HG03103 (cell line): ENCODE results near the gene OTUD3.
"Not testable (repeated sequence)": the region's sequence is repeated elsewhere in the genome, so short reads cannot be mapped to it uniquely, and the experiment has no call there.

Source experiments
- ATAC-seq: cut with Tn5 transposase; IDR thresholded peaks from one replicate; pipeline ENCODE4 v1.9.1; 2021; ENCODE audit warnings: low read depth; ENCODE audit not compliant: unreplicated experiment

OTUD3 gene

DNA sequence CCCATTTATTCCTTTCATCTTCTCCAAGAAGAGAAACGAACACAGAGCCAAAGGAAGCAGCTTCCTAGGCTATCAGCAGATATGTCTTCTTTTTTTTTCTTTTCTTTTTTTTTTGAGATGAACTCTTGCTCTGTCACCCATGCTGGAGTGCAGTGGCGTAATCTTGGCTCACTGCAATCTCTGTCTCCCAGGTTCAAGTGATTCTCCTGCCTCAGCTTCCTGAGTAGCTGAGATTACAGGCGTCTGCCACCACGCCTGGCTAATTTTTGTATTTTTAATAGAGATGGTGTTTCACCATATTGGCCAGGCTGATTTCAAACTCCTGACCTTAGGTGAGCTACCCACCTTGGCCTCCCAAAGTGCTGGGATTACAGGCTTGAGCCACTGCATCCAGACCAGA, 13.6 kb upstream of the OTUD3 start:
- not testable (repeated sequence) for ATAC-seq

DNA sequence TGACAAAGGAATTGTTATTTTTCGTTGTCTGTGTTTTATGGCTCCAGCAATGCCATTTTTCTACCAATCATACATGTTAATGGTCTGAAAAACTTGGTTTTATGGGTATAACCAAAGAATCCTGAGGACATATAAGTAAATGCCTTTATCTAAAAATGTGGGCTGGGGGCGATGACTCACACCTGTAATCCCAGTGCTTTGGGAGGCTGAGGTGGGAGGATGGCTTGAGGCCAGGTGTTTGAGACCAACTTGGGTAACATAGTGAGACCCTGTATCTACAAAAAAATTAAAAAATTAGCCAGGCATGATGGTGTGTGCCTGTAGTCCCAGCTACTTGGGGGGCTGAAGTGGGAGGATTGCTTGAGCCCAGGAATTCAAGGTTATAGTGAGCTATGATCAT, 12.7 kb upstream of the OTUD3 start:
- ATAC-seq: not testable (repeated sequence)

DNA sequence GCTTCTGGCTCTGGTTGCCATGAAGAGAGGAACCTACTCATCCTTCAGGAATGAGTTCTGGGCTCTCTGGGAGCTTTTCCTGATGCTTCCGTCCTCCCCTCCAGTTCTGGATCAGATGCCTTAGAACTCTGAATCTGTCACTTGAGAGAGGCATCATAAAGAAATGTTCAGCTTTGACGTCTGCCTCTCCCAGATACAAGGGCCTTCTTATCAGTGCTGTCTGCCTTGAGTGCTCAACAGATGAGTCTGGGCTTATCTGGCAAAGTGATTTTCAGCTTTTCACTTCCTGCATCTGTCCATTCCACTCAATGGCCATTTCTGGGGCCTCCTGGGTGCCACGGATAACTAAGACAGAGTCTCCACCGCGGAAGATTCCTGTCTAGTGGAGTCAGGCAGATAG, 12.3 kb upstream of the OTUD3 start:
- ATAC-seq: no peak

DNA sequence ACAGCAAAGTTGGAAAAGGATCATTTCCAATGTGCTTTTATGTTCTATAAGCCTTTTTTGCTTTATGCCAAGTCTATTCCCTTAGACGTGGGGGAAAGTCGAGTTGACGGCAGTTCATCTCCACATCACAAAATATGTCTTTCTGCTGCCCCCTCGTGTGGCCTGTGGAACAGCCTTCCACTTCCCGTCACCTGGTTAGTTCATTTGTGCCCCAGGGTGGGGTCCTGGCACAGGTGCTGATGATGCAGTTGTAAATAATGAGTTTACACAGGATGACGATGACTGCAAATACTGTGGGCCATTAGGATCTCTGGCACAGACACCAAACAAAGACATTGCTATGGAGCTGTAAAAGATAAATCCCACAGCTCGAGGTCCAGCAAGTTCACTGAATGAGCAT, 10.0 kb upstream of the OTUD3 start:
- no peak for ATAC-seq

DNA sequence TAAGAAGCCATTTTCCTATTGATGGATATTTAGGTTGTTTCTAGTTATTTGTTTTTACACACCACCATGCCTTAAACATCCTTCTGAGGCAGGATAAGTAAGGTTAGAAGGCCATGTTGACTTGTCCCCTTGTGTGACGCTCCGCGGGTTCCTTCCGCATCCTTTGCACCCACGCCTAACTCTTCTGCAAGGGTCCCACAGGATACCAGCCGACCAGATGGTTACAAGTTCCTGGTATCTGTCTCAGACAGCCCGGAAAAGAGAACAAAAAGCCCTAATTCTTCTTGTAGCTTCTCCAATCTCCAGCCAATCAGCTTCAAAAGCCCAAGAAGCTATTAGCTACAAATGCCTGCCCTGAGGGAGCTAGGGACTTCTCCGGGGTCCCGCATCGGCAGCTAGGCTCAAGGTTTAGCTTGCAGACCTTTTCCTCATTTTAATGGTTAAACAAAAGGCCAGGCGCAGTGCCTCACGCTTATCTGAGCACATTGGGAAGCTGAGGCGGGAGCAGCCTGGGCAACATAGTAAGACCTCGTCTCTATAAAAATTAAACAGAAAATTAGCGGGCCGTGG, 4.9 kb upstream of the OTUD3 start:
- ATAC-seq: no peak

DNA sequence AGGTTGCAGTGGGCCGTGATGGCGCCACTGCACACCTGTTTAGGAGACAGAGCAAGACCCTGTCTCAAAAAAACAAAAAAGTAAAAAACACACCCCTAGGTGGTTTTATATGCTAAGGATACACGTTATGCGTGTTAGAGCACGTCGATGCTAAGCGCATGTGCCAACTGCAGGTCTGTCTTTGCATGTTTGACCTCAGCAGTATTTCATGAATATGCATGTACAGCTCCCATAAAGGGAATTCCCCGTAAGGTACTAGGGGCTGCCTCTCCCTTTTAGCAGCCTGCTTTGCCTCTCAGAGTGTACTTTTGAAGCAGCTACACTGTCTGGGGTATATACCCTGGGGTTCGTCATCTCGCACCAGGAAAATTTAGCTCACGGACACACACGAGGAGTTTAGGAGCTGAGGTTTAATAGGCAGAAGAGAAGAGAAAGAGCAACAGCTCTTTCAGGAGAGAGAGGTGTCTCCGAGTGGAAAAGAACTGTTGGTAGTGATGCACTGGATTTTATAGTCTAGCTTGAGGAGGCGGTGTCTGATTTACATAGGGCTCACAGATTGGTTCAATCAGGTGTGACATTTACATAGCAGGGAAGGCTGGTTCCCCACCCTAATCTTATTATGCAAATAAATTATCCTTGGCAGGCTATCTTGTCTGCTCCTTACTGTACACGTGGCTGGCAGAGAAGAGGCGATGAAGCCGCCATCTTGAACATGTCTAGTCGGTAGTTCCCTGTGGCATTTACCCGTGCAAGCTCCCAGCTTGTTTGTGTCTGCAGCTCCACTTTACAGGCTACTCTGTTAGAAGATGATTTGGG, 4.2 kb upstream of the OTUD3 start:
- no peak for ATAC-seq

DNA sequence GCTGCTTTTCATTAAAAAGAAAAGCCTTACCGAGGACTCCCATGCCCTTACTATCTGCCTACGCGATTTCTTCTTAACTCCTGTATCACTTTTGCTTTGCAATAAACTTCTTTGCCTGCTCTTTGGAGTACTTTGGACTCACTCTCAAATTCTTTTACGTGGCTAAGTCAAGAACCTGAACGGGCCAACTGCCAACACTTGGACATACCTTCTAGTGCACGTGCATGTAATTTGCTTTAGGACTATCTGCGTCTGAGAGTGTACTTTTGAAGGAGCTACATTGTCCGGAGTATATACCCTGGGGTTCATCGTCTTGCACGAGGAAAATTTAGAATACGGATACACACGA, 3.6 kb upstream of the OTUD3 start:
- no peak for ATAC-seq

DNA sequence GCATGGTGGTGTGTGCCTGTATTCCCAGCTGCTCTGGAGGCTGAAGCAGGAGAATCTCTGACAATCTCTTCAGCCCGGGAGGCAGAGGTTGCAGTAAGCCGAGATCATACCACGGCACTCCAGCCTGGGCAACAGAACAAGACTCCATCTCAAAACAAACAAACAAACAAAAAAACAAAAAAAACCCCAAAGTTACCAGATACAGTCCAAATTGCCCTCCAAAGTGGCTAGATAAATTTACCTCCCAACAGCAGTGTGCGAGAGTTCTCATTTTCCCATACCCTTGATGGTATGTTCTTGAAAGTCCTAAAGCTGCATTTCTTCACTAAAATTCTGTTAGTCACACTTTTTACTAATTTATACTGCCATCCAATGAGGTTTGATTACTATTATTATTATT, 3.0 kb upstream of the OTUD3 start:
- ATAC-seq: no peak

DNA sequence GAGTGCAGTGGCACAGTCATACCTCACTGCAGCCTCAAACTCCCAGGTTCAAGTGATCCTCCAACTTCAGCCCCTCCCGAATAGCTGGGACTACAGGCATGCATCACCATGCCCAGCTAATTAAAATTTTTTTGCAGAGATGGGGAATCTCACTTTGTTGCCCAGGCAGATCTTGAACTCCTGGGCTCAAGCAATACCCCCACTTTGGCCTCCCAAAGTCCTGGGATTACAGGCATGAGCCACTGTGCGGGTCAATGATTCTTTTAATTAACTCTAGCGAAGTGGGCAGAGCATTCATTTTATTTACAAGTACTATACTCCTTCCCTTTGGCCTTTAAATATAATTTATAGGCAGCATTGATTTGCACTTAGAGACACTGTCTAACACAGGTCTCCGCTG, 2.5 kb upstream of the OTUD3 start:
- ATAC-seq: no peak

DNA sequence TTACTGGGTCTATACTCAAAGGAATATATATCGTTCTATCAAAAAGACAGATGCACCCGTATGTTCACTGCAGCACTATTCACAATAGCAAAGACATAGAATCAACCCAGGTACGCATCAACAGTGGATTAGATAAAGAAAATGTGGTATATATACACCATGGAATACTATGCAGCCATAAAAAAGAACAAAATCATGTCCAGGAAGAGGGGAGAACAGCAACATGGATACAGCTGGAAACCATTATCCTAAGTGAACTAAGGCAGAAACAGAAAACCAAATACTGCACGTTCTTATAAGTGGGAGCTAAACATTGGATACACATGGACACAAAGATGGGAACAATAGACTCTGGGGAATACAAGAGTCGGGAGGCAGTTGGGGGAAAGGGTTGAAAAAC, 1.4 kb upstream of the OTUD3 start:
- not testable (repeated sequence) for ATAC-seq

DNA sequence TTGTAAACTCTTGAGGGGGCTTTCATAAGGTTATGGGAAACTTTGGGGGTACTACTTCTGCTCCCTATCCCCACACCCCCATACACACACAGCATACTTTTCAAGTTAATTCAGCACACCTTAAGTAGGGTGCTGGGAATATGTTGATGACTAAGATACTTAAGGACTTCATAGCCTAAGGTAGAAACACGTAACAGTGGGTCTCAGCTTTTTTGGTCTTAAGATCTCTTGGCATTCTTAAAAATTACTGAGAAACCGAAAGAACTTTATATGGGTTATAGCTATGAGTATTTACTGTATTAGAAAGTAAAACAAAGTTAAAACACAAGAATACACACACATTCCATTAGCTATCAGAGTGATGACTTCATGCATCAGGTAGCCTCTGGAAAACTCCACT, 2.1 kb downstream of the OTUD3 start:
- no peak for ATAC-seq

DNA sequence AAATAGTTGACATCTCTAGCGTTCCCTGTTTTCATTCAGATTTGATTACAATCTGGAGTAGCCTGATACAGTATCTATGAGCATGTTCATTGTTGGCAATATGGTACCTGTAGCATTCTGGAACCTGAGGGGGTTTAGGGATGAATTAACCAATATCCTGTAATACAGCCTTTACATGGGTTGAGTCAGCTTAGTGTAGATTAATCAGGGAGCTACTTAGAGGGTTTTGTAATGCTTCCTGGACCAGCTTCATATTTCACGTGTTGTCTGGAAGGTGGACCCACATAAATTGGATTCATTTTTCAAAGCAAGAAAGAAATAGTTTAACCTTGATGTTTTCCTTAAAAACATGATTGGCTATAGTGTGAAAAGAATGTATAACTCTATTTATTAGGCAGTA, 3.6 kb downstream of the OTUD3 start:
- no peak for ATAC-seq

DNA sequence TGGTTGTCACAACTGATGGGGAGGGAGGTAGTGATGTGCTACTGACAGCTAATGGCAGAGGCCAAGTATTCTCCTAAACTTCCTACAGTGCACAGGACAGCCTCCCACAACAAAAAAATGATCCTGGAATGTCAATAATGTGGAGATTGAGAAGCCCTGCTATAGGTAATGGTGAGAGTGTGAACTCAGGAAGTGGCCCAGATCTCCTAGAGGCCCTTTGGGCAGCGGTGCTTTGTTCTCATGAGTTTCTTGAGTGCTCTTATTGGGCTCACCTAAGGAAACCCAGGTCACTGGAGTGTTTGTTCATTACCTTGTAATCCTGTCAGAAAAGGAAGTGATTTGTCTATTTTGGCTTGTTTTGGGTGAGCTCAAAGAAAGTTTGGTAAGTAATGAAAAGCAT, 5.9 kb downstream of the OTUD3 start:
- no peak for ATAC-seq

DNA sequence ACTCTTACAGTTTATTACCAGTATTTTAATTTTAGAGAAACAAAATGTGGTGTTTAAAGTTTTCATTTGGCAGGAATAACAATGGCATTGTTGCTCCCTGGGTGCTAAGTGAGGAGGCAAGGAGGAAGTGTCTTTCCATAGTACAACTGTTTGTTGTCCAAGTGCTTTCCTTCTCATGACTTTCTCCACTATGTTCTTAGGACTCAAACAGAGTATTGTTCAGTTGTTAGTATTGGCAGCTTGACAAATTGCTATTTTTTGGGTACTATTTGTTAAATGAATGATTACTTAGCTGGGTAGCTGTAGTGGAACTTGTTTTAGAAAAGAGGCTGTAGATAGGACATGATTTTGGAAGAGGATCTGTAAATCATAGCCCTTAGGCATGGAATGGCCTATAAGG, 7.5 kb downstream of the OTUD3 start:
- no peak for ATAC-seq

DNA sequence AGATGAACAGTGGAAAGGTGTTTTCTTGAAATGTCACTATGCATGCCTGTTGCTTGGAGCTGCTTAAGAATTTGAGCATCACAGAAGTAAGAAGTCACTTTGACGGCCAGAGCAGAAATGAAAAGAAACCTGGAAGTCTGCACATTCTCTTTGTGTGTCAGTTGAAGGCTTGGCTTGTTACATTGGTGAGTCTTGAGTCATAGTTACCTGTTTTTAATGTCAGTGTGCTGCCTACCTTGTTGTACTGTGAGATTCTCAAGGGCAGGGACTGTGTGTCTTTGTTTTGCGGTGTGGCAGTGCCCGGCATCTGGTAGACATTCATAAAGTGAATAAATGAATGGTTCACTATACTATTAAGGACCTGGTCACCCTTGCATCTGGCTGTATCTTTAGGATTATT, 9.9 kb downstream of the OTUD3 start:
- ATAC-seq: no peak

DNA sequence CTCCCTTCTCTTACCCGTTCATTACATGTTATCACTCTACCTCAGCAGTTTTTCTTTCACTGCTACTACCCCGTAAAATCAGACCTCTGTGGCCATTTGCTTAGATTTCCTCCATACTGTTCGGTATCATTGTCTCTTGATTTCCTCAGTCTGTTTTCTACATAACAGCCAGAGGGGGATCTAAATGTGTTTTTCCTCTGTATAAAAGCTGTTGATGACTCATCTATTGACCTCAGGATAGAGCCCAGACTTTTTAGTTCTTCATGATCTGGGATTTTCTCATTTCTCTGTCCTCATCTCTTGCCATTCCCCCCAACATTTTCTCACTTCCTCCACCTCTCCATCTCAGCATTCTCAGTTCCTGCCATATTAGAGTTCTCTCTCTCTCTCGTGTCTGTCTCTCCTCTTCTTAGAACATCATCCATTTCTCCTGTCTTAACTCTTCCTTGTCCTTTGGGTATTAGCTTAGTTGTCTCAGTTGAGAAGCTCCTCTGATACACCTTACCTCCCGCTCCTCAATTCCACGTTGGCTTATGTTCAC, 10.5 kb downstream of the OTUD3 start:
- ATAC-seq: no peak

DNA sequence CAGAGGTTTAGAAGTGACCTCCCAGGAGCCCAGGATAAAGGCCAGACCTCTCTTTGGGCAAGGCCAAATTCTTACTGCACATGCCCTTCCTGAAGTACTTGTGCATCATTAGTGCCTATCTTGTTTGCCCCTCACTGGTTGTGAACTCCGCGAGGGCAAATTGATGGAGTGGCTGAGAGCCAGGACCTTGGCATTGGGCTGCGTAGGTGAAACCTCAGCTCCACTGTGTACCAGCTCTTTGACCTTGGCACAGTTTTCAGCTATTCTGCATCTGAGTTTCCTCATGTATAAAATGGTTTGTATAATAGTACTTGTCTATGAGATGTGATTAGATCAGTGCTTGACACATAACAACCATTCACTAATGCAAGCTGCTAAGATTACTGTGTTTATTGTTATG, 11.5 kb downstream of the OTUD3 start:
- ATAC-seq: no peak

DNA sequence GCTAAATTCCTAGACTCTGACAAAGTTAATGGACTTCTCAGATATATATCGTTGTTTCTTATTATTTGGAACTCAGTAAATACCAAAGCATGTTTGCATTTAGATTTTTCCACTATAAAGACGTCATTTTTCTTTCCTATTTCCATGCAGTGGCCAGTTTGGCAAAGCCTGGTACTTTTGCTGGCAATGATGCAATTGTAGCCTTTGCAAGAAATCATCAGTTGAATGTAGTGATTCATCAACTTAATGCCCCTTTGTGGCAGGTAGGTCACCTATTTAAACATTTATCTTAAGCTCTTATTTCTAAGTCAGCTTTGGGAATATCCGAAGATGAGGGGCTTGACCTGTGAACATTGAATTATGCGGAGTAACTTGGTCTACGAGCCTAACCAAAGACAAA, 12.0 kb downstream of the OTUD3 start:
- no peak for ATAC-seq

DNA sequence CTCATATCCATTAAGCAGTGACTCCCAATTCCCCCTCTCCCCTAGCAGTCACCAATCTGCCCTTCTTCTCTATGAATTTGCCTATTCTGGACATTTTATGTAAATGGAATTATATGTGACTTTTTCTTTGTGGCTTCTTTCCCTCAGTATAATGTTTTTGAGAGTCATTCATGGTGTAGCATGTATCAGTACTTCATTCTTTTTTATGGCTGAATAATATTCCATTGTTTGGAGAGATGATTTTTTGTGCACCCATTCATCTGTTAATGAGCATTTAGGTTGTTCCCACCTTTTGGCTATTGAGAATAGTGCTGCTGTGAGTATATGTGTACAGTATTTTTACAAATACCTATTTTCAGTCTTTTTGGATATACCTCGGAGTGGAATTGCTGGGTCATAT, 19.5 kb downstream of the OTUD3 start:
- no peak for ATAC-seq

DNA sequence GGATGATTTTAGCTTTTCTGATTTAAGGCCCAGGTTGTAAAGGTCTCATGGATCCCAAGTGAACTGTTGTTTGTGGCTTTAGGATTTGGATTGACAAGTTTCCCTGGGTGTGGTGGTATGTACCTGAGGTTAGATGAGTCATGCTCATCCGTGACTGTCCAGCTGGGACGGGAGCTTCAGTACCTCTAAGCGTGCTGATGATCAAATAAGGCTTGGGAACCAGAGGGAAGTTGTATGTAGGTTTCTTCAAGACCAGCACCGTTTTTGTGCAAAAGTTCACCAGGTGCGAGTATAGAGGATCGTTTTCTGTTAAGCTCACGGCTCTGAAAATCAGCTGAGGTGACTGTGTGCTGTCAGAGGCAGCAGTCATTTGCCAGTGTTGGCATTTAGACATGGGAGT, 21.4 kb downstream of the OTUD3 start:
- no peak for ATAC-seq

DNA sequence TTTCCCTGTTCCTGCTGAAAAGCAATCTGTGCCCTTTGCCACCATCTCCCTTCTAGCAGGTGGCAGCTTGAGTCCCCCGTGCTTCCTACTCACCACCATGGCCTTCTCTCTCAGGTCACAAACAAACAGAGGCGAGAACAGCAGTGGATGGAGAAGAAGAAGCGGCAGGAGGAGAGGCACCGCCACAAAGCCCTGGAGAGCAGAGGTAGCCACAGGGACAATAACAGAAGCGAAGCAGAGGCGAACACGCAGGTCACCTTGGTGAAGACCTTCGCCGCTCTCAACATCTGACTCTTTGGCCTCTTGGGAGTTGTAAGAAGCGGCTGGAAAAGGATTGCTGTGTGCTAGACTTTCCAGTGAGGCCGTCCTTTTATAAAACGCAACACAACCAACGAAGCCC, 25.3 kb downstream of the OTUD3 start:
- ATAC-seq: no peak

DNA sequence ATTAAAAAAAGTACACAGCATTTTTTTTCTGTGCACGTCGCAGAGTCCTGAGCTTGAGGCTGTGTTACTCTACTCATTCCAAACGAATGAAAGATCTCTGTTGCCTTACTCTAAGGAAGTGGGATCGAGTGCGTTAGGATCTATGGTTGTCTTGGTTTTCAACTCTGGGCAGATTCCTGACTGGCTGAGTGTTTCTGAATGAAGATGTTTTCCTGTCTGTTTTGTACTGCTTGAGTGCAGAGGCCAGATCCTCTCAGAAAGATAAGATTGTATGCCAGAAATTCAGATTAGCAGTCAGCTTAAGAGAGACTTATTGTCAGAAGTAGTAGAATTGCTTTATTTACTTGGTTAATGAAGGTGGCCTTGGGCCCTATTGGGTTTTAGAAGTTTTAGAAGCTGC, 27.2 kb downstream of the OTUD3 start:
- no peak for ATAC-seq
